ENCODE results near the gene RUNX1. TPM values are rescaled to one million over a fixed set of nuclear protein-coding genes. Genes with fewer than 3 reads are reported as not detected.
A peak's percentile ranks its signal among the peaks of the same experiment; 100 is the strongest.
"Not testable (repeated sequence)": the region's sequence is repeated elsewhere in the genome, so short reads cannot be mapped to it uniquely, and the experiment has no call there.

RUNX1 gene
- total and polyA plus RNA-seq, 3 experiments from 2014 or later = 22.0 to 41.5 (median 40.3) TPM

DNA sequence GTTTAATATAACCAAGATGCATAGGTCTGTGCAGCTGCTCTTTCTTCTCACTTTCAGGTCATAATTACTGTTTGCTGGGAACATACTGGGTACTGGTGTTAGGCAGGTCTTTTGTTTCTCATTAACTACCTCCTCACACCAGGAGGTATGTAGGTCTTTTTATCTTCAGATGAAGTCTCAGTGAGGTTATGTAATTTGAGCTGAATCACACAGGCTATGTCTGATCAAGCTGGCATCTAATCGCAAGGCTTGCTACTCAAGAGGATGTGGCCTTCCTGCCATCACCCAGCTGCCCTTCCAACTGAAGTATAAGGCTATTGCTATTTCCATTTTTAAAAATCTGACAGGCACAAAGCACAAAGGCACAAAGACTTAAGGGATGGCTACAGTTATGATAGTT, 96.4 kb downstream of the RUNX1 start:
- POLR2A ChIA-PET = no interaction called here

DNA sequence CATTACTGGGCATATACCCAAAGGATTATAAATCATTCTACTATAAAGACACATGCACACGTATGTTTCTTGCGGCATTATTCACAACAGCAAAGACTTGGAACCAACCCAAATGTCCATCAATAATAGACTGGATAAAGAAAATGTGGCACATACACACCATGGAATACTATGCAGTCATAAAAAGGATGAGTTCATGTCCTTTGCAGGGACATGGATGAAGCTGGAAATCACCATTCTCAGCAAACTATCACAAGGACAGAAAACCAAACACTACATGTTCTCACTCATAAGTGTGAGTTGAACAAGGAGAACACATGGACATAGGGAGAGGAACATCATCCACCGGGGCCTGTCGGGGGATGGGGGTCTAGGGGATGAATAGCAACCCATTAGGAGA, 97.2 kb downstream of the RUNX1 start:
- H3K4me3 Mint-ChIP-seq; H3K27me3 ChIP-seq (ENCODE audit: insufficient read depth, low read length, poor library complexity, severe bottlenecking); DNase-seq; H3K9me3 ChIP-seq (ENCODE audit: low read length); H3K27ac ChIP-seq (ENCODE audit: low read depth, low read length); CTCF ChIA-PET; H3K4me3 ChIP-seq (ENCODE audit: low read length); H3K36me3 ChIP-seq (ENCODE audit: insufficient read depth, low read length); H3K9me3 Mint-ChIP-seq; POLR2A ChIA-PET; H3K27me3 Mint-ChIP-seq: not testable (repeated sequence)
- peak overlapping the region in 3 of 8 donors; percentile 38 to 69 (median 57) for H3K27ac Mint-ChIP-seq
- H3K36me3 Mint-ChIP-seq = peaks cover 3 to 33% (median 8%) of the 10 kb centered on the region in 3 donors
- peaks cover 56% of the 10 kb centered on the region for H3K4me1 ChIP-seq (ENCODE audit: insufficient read depth, low read length)
- H3K4me1 Mint-ChIP-seq = peaks cover 75 to 92% (median 91%) of the 10 kb centered on the region in 3 donors

More for the DNA sequence above, 96.4 kb downstream of the RUNX1 start:
- Histone ChIP-seq H3K27ac (ENCODE audit: low read depth, low read length) (no peak overlapping the region), H3K9me3 (ENCODE audit: low read length) (no peaks in the 10 kb centered on the region), H3K4me1 (ENCODE audit: insufficient read depth, low read length) (peaks cover 56% of the 10 kb centered on the region), H3K4me3 (ENCODE audit: low read length) (no peak overlapping the region), H3K27me3 (ENCODE audit: insufficient read depth, low read length, poor library complexity, severe bottlenecking) (no peaks in the 10 kb centered on the region), H3K36me3 (ENCODE audit: insufficient read depth, low read length) (no peaks in the 10 kb centered on the region)
- Mint-ChIP-seq H3K4me1 (peaks cover 73 to 92% (median 91%) of the 10 kb centered on the region in 3 donors), H3K4me3 (no peak overlapping the region), H3K27ac (peak overlapping the region in 6 of 8 donors; percentile 3 to 78 (median 40)), H3K27me3 (no peaks in the 10 kb centered on the region), H3K9me3 (no peaks in the 10 kb centered on the region), H3K36me3 (peaks cover 7 to 37% (median 8%) of the 10 kb centered on the region in 3 donors)
- DNase-seq = no peak
- CTCF ChIA-PET = interaction anchor here (0.9 kb wide), 1 partner anchor 63 kb away, joined by 4 read pairs; no protein-coding TSS in a partner anchor

DNA sequence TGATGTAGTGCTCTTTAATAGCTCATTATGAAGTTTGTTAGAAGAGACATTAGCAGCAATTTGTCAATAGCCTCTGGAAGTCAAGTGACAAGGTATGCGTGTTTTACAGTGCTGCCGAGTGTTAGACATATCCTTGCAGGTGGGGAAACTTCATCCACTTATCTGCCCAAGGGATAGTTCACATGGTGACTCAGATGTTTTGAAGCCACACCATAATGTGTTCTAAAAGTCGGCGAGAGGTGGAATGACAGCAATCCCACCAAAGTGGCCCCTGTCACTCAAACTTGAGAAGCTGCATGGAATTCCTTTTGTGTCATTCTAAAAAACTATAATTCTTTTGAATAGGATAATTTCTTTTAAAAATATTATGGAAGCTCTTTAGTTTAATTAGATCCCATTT, 98.1 kb downstream of the RUNX1 start:
- peaks cover 75 to 92% (median 91%) of the 10 kb centered on the region in 3 donors for H3K4me1 Mint-ChIP-seq
- Histone ChIP-seq H3K9me3 (ENCODE audit: low read length) (no peaks in the 10 kb centered on the region), H3K36me3 (ENCODE audit: insufficient read depth, low read length) (no peaks in the 10 kb centered on the region), H3K27me3 (ENCODE audit: insufficient read depth, low read length, poor library complexity, severe bottlenecking) (no peaks in the 10 kb centered on the region), H3K4me1 (ENCODE audit: insufficient read depth, low read length) (peaks cover 65% of the 10 kb centered on the region), H3K27ac (ENCODE audit: low read depth, low read length) (no peak overlapping the region), H3K4me3 (ENCODE audit: low read length) (no peak overlapping the region)
- DNase-seq = no peak
- POLR2A ChIA-PET = no interaction called here
- no peaks in the 10 kb centered on the region for H3K9me3 Mint-ChIP-seq
- CTCF ChIA-PET = no interaction called here
- H3K27me3 Mint-ChIP-seq = no peaks in the 10 kb centered on the region
- H3K27ac Mint-ChIP-seq = no peak overlapping the region
- peaks cover 0 to 29% (median 12%) of the 10 kb centered on the region in 3 donors for H3K36me3 Mint-ChIP-seq
- H3K4me3 Mint-ChIP-seq = no peak overlapping the region

DNA sequence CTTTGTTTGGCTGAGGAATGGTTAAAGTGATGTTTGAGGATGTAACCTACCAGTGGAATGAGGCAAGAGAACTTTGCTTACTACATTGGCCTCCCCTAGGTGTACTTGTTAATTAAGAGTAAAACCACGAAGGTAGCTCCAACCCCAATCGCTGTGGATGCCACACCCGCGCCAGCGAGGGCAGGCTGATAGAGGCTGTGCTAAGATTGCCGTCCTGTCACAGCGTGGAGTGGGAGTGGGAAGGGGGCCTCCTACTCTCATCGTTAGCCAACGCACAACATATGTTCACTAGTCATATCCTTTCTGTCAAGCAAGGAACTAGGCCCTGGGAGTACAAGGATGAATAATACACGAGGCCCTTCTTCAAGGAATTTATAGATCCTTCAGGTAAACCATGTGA, 99.6 kb downstream of the RUNX1 start:
- ChIA-PET POLR2A (no interaction called here), CTCF (interaction anchor here (1.4 kb wide), 1 partner anchor 99 kb away, joined by 3 read pairs; no protein-coding TSS in a partner anchor)
- Mint-ChIP-seq H3K4me3 (peak overlapping the region in 2 of 7 donors; percentile 14 to 22), H3K27me3 (no peaks in the 10 kb centered on the region), H3K4me1 (peaks cover 81 to 92% (median 91%) of the 10 kb centered on the region in 3 donors), H3K27ac (peak overlapping the region in 5 of 8 donors; percentile 1 to 86 (median 64)), H3K36me3 (peaks cover 0 to 21% (median 11%) of the 10 kb centered on the region in 3 donors), H3K9me3 (no peaks in the 10 kb centered on the region)
- H3K4me3 ChIP-seq (ENCODE audit: low read length) = no peak overlapping the region
- H3K27me3 ChIP-seq (ENCODE audit: insufficient read depth, low read length, poor library complexity, severe bottlenecking) = no peaks in the 10 kb centered on the region
- H3K4me1 ChIP-seq (ENCODE audit: insufficient read depth, low read length) = peaks cover 78% of the 10 kb centered on the region
- H3K9me3 ChIP-seq (ENCODE audit: low read length) = no peaks in the 10 kb centered on the region
- no peak overlapping the region for H3K27ac ChIP-seq (ENCODE audit: low read depth, low read length)
- H3K36me3 ChIP-seq (ENCODE audit: insufficient read depth, low read length) = no peaks in the 10 kb centered on the region
- DNase-seq = no peak

DNA sequence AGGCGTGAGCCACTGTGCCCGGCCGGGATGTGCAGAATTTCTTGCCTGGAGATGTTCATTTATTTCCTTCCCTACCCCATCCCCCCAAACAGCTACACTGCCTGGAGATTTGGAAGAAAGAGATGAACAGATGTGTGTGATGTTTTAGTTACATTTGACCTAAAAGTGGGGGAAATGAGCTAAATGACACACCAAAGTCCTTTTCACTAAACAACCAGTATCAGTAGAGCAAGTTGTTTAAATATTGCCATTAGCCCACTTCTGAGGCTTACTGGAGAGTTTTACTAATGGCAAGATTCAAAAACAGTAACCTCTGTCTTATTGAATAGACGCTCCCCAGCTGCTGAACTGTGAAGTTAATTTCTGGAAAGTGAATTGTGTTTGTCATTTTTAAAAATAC, 100.1 kb downstream of the RUNX1 start:
- H3K27me3 Mint-ChIP-seq = no peaks in the 10 kb centered on the region
- DNase-seq = no peak
- Histone ChIP-seq H3K9me3 (ENCODE audit: low read length) (no peaks in the 10 kb centered on the region), H3K27me3 (ENCODE audit: insufficient read depth, low read length, poor library complexity, severe bottlenecking) (no peaks in the 10 kb centered on the region), H3K27ac (ENCODE audit: low read depth, low read length) (no peak overlapping the region), H3K4me1 (ENCODE audit: insufficient read depth, low read length) (peaks cover 78% of the 10 kb centered on the region), H3K4me3 (ENCODE audit: low read length) (no peak overlapping the region), H3K36me3 (ENCODE audit: insufficient read depth, low read length) (no peaks in the 10 kb centered on the region)
- H3K4me3 Mint-ChIP-seq = no peak overlapping the region
- H3K27ac Mint-ChIP-seq = peak overlapping the region in 4 of 8 donors; percentile 1 to 68 (median 33)
- H3K9me3 Mint-ChIP-seq = no peaks in the 10 kb centered on the region
- H3K36me3 Mint-ChIP-seq = peaks cover 0 to 22% (median 11%) of the 10 kb centered on the region in 3 donors
- peaks cover 81 to 92% (median 91%) of the 10 kb centered on the region in 3 donors for H3K4me1 Mint-ChIP-seq
- CTCF ChIA-PET = interaction anchor here (1.4 kb wide), 1 partner anchor 99 kb away, joined by 3 read pairs; no protein-coding TSS in a partner anchor
- POLR2A ChIA-PET = no interaction called here

DNA sequence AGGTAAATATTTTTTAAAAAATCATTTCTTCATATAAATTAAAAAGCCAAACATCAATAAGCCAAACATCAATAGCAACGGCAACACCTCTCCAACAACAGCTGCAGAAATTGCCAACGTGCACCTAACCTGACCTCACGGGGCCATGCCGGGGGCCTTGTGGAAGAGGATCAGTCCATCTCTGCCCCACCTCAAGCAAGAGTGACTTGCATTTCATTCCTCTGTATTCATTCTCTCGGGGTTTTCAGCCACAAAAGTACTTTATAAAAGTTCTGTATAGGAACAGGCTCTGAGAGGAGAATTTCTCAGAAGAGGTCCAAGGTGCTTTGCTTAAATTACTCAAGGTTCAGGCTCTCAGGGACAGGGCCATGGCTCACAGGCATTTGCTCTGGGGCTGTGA, 100.9 kb downstream of the RUNX1 start:
- H3K36me3 ChIP-seq (ENCODE audit: insufficient read depth, low read length) = no peaks in the 10 kb centered on the region
- H3K4me1 ChIP-seq (ENCODE audit: insufficient read depth, low read length) = peaks cover 78% of the 10 kb centered on the region
- no peak overlapping the region for H3K27ac ChIP-seq (ENCODE audit: low read depth, low read length)
- H3K27me3 Mint-ChIP-seq = no peaks in the 10 kb centered on the region
- peak overlapping the region in 1 of 8 donors; percentile 58 for H3K27ac Mint-ChIP-seq
- ChIA-PET POLR2A (interaction anchor here (0.6 to 0.7 kb wide), 2 partner anchors 38 to 97 kb away, joined by 3 to 5 read pairs; no protein-coding TSS in a partner anchor), CTCF (interaction anchor here (0.7 kb wide), 1 partner anchor 1474 kb away, joined by 4 read pairs; no protein-coding TSS in a partner anchor)
- H3K4me3 Mint-ChIP-seq = no peak overlapping the region
- H3K9me3 Mint-ChIP-seq = no peaks in the 10 kb centered on the region
- peaks cover 76 to 92% (median 88%) of the 10 kb centered on the region in 3 donors for H3K4me1 Mint-ChIP-seq
- H3K9me3 ChIP-seq (ENCODE audit: low read length) = no peaks in the 10 kb centered on the region
- no peak for DNase-seq
- H3K36me3 Mint-ChIP-seq = peaks cover 0 to 22% (median 11%) of the 10 kb centered on the region in 3 donors
- no peaks in the 10 kb centered on the region for H3K27me3 ChIP-seq (ENCODE audit: insufficient read depth, low read length, poor library complexity, severe bottlenecking)
- no peak overlapping the region for H3K4me3 ChIP-seq (ENCODE audit: low read length)

DNA sequence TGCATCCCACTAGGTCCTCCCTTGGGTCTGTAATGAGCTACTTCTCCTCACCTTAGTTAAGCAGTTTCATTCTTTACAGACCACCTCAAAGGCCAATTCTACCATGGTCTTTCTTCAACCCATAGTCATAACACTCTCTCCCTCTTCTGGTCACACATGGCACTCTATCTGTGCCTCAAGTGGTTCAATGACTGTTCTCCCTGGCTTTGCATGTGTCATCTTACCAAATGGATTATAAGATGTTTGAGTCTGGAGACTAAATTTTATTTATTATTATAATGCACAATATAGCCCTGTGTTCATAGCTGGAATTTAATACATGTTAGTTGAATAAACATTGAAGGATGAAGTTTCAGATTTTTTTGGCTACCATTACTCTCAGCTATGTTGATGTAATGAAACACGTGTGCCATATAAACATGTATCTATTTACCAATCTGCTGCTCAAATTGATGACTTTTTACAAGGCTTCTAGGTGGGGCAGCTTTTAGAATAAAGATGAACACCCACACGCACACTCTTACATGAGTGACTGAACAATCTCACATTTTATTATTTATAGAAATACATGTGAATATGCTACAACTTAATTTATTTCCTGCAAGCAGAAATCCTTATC, 102.1 kb downstream of the RUNX1 start:
- Mint-ChIP-seq H3K27me3 (no peaks in the 10 kb centered on the region), H3K4me3 (no peak overlapping the region), H3K9me3 (no peaks in the 10 kb centered on the region), H3K4me1 (peaks cover 78 to 94% (median 89%) of the 10 kb centered on the region in 3 donors), H3K27ac (peak overlapping the region in 3 of 8 donors; percentile 30 to 47 (median 40)), H3K36me3 (peaks cover 0 to 18% (median 14%) of the 10 kb centered on the region in 3 donors)
- H3K4me1 ChIP-seq (ENCODE audit: insufficient read depth, low read length) = peaks cover 83% of the 10 kb centered on the region
- H3K27ac ChIP-seq (ENCODE audit: low read depth, low read length) = no peak overlapping the region
- ChIA-PET CTCF (interaction anchor here (0.6 to 1.1 kb wide), 3 partner anchors 14 to 111 kb away, joined by 3 to 4 read pairs (median 3); no protein-coding TSS in a partner anchor), POLR2A (interaction anchor here (0.7 kb wide), 2 partner anchors 13 to 98 kb away, joined by 3 to 4 read pairs; no protein-coding TSS in a partner anchor)
- H3K4me3 ChIP-seq (ENCODE audit: low read length) = no peak overlapping the region
- no peak for DNase-seq
- no peaks in the 10 kb centered on the region for H3K9me3 ChIP-seq (ENCODE audit: low read length)
- H3K36me3 ChIP-seq (ENCODE audit: insufficient read depth, low read length) = no peaks in the 10 kb centered on the region
- H3K27me3 ChIP-seq (ENCODE audit: insufficient read depth, low read length, poor library complexity, severe bottlenecking) = no peaks in the 10 kb centered on the region

DNA sequence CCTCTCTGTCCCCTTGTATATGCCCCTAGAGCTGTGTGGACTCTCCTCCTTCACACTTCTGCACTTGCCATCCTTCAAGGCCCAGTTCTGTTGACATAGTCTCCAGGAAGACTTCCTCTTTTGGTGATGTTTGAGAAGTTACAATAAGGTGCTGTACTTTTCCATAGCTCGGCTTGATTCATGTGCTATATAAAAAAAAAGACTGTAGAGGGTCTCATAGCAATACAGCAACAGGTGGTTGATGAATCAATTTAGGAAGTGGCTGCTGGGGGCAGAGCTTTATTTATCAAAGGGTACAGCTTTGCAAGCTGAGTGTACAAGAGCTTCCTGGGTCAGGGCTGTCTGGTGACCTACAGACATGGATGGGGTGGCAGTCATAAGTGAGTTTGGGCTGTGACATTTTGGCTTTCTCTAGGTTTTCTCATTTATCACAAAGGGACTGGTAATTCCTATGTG, 102.7 kb downstream of the RUNX1 start:
- H3K4me3 Mint-ChIP-seq = peak overlapping the region in 4 of 7 donors; percentile 0 to 26 (median 8)

More for the DNA sequence above, 102.7 kb downstream of the RUNX1 start:
- H3K27me3 Mint-ChIP-seq = no peaks in the 10 kb centered on the region
- Histone ChIP-seq H3K9me3 (ENCODE audit: low read length) (no peaks in the 10 kb centered on the region), H3K4me3 (ENCODE audit: low read length) (no peak overlapping the region), H3K36me3 (ENCODE audit: insufficient read depth, low read length) (no peaks in the 10 kb centered on the region), H3K27ac (ENCODE audit: low read depth, low read length) (no peak overlapping the region), H3K27me3 (ENCODE audit: insufficient read depth, low read length, poor library complexity, severe bottlenecking) (no peaks in the 10 kb centered on the region), H3K4me1 (ENCODE audit: insufficient read depth, low read length) (peaks cover 87% of the 10 kb centered on the region)
- no peak for DNase-seq
- H3K27ac Mint-ChIP-seq = peak overlapping the region; percentile 6 to 75 (median 41)
- ChIA-PET POLR2A (interaction anchor here (0.7 kb wide), 1 partner anchor 12 kb away, joined by 4 read pairs; no protein-coding TSS in a partner anchor), CTCF (interaction anchor here (0.6 to 1.1 kb wide), 2 partner anchors 91 to 112 kb away, joined by 3 to 4 read pairs; no protein-coding TSS in a partner anchor)
- peaks cover 76 to 93% (median 89%) of the 10 kb centered on the region in 3 donors for H3K4me1 Mint-ChIP-seq
- peaks cover 0 to 14% (median 11%) of the 10 kb centered on the region in 3 donors for H3K36me3 Mint-ChIP-seq
- H3K9me3 Mint-ChIP-seq = no peaks in the 10 kb centered on the region
